ENCODE results near the gene AGPAT4.

DNA sequence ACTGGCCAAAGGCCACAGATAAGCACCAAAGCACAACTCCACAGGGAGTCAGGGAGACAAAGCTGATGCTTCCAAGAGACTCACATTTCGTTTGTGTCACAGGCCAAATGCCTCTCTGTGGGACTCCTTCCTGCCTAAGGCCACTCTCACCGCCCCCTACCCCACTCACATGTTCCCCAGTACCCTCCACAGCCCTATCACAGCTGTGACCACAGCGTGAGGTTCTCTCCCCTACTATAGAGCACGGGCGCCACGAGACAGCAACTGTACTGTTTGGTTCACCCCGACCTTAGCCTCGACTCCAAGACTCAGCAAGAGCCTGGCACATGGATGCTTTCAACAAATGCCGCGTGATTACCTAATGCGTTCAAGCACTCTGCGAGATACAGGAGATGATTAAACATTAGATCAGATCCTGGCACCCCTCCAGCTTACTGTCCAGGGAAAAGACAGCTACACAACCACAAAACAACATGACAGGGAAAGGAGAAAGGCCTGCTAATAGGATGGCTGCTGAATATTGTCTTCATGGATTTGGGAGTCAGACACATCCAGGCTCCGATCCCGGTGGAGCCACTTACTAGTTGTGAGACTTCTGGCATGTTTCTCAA is 105.5 kb downstream of the AGPAT4 start:
- TF ChIP-seq, protein P1, sequence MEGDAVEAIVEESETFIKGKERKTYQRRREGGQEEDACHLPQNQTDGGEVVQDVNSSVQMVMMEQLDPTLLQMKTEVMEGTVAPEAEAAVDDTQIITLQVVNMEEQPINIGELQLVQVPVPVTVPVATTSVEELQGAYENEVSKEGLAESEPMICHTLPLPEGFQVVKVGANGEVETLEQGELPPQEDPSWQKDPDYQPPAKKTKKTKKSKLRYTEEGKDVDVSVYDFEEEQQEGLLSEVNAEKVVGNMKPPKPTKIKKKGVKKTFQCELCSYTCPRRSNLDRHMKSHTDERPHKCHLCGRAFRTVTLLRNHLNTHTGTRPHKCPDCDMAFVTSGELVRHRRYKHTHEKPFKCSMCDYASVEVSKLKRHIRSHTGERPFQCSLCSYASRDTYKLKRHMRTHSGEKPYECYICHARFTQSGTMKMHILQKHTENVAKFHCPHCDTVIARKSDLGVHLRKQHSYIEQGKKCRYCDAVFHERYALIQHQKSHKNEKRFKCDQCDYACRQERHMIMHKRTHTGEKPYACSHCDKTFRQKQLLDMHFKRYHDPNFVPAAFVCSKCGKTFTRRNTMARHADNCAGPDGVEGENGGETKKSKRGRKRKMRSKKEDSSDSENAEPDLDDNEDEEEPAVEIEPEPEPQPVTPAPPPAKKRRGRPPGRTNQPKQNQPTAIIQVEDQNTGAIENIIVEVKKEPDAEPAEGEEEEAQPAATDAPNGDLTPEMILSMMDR (IDR thresholded peaks at IDR 0.05): no peak
- no peak for TF ChIP-seq POLR2A (IDR thresholded peaks at IDR 0.05)
